ENCODE results near the gene CDKN1C.

The CDKN1C gene

DNA sequence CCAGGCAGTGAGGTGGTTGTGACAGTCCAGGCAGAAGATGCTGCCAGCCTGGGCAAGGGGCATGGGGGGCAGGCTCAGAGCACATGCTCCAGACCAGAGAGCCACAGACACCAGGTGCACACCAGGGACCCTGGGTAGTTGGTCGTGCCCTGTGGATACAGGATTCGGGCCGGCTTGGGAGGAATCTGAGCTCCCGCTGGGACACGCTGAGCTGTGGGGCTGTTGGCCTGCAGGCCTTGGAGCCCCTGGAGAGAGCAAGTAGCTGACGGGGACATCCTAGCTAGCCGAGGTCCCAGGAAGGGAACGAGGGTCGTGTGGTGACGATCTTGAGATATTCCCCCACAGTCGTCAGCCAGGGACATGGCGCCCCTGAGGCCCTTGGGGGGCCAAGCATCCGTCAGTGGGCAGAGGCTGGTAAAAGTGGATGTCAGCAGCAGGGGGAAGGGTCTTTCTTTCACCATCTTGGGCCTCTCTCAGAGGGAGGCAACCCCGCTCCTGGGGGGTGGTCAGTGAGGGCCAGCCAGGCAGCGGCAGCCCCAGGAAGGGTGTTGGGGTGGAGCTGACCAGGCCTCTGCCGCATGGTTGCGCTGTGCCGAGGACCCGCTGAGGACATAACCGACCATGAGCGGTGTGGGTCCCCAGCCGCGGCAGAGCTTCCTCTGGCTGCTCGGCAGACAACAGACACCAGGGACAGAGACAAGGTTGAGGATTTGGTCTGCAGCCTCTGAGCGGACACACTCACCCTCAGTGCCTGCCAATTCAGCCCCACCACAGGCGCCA lies 44.0 kb downstream of the CDKN1C start:
- DNase-seq, result no peak

DNA sequence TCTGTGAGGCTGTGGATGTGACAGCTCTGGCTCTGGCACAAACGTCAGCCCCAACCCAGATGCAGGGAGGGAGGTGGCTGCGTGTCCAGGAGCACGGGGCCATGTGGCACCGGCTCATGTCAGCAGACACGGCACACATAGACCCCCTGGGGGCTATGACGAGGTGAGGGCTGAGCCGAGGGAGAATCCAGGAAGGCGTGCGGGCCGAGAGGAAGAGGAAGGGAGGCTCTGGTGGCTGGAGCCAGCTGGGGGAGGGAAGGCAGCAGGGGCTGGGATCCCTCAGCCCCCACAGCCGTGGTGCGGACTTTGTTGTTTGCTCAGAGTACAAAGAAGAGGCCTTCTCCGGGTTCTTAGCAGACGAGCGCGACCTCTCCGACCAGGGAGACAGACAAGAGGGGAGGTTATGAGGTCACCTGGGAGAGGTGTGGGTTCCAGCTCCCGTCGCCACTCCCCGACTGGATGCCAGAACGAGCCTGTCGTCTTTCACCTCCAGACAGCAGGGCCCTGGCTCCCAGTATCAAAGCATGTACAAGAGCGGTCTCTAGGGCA lies 46.1 kb downstream of the CDKN1C start:
- DNase-seq, result no peak

GRCh38 chr11:2838676-2839294 lies 46.8 kb downstream of the CDKN1C start:
- no peak for DNase-seq

DNA sequence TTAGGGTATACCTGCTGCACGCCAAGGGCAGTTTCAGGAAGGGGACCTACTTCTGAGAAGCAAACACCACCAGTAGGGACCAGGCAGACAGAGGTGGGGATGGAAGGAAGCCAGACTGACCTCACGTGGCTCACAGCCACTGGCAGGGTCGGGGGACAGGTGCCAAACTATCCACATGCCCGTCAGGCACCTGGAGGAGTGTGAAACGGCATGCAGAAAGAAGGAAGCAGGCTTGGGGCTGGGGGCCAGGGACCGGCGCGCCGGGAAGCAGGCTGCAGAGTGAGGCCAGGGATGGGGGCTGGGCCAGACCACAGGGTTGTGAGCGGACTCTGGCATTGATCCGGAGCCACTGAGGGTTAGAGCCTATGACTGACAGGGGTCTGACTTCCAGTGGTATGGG lies 47.5 kb downstream of the CDKN1C start:
- no peak for DNase-seq

- no peak for DNase-seq
These were observed 47.9 kb downstream of the CDKN1C start for GRCh38 chr11:2837651-2838050.

- DNase-seq, result no peak
These were observed 48.4 kb downstream of the CDKN1C start for GRCh38 chr11:2837096-2837601.

- DNase-seq, result no peak
These were observed 49.1 kb downstream of the CDKN1C start for GRCh38 chr11:2836315-2837095.

DNA sequence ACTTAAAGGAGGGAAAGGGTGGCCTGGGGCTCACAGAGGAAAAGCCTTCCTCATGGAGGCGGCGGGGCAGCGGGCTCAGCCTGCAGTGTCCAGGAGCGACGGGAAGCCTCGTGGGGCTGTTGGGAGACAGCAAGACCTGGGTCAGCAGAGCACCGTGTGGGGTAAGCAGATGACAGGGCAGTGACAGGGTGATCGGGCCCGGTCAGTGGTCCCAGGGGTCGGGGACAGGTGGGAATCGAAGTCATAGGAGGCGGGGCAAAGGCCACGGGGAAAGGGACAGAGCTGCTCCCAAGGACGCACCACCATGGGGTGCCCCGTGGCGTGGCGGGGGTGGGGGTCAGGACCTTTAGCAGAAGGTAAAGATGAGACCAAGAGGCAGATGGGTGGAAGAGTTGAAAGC lies 49.8 kb downstream of the CDKN1C start:
- no peak for DNase-seq

GRCh38 chr11:2835296-2835695 lies 50.3 kb downstream of the CDKN1C start:
- DNase-seq, result no peak

- no peak for DNase-seq
These were observed 50.9 kb downstream of the CDKN1C start for GRCh38 chr11:2834503-2835273.

GRCh38 chr11:2833716-2834502 lies 51.7 kb downstream of the CDKN1C start:
- DNase-seq, result no peak

Data from cortex of kidney (tissue), 1 donor.